GM18498 (cell line): ENCODE measurements around the gene TUBGCP5.

Experiments used
- ATAC-seq: cut with Tn5 transposase; IDR thresholded peaks from one replicate; pipeline ENCODE4 v1.9.1; 2021; ENCODE audit warnings: mild to moderate bottlenecking, moderate library complexity; ENCODE audit not compliant: unreplicated experiment

The TUBGCP5 gene

GRCh38 chr15:22954798-22955543 lies 84.4 kb downstream of the TUBGCP5 start:
- no peak for ATAC-seq

GRCh38 chr15:22954326-22954725 lies 85.0 kb downstream of the TUBGCP5 start:
- ATAC-seq: no peak

- ATAC-seq: no peak
Observed at GRCh38 chr15:22952796-22953579, 86.4 kb downstream of the TUBGCP5 start.

- no peak for ATAC-seq
Observed at GRCh38 chr15:22951381-22952280, 87.7 kb downstream of the TUBGCP5 start.

GRCh38 chr15:22951031-22951380 lies 88.4 kb downstream of the TUBGCP5 start:
- no peak for ATAC-seq

- no peak for ATAC-seq
Observed at GRCh38 chr15:22950256-22950990, 88.9 kb downstream of the TUBGCP5 start.
